HepG2 (cell line): ENCODE data around the gene PACS1.

Experiments used
- ARNTL ChIP-seq: sonication (generic); formaldehyde crosslinking; IDR thresholded peaks from 2 replicates; pipeline ENCODE4 v1.4.0; 2020; ENCODE audit warnings: mild to moderate bottlenecking, missing genetic modification reagents
- CTCF ChIP-seq: sonication (generic); formaldehyde crosslinking; IDR thresholded peaks from 2 replicates; pipeline ENCODE4 v1.5.0; 2020; ENCODE audit warnings: mild to moderate bottlenecking, missing genetic modification reagents, moderate library complexity
- DNMT1 ChIP-seq: sonication (generic); formaldehyde crosslinking; IDR thresholded peaks from 2 replicates; pipeline ENCODE4 v1.5.1; 2020; ENCODE audit warnings: mild to moderate bottlenecking, missing genetic modification reagents
- KAT7 ChIP-seq: IDR thresholded peaks from 2 replicates; pipeline ENCODE4 v1.6.1; 2018; ENCODE audit warnings: borderline replicate concordance, missing compliant biosample characterization
- SMAD3 ChIP-seq: sonication (generic); formaldehyde crosslinking; IDR thresholded peaks from 2 replicates; pipeline ENCODE4 v1.4.0; 2020; ENCODE audit warnings: missing genetic modification reagents
- SMC3 ChIP-seq: IDR thresholded peaks from 2 replicates; pipeline ENCODE4 v1.6.1; 2011; ENCODE audit warnings: low read length, improper control_type of control experiment
- TAF15 ChIP-seq: fragments of 200-400 bp; formaldehyde crosslinking; IDR thresholded peaks from one replicate; pipeline ENCODE4 v1.6.1; 2018; ENCODE audit warnings: mild to moderate bottlenecking, low read depth, low read length; ENCODE audit not compliant: poor library complexity, severe bottlenecking
- XRCC5 ChIP-seq: fragments of 200-400 bp; formaldehyde crosslinking; optimal IDR thresholded peaks from 2 replicates; pipeline ENCODE3; 2017; ENCODE audit warnings: mild to moderate bottlenecking, low read length
- ZBTB3 ChIP-seq: sonication (generic); formaldehyde crosslinking; IDR thresholded peaks from 2 replicates; pipeline ENCODE4 v1.4.0; 2020; ENCODE audit warnings: low read depth, mild to moderate bottlenecking, moderate library complexity, missing genetic modification reagents, borderline replicate concordance
- ZNF3 ChIP-seq: IDR thresholded peaks from 2 replicates; pipeline ENCODE4 v1.7.0; 2017; ENCODE audit warnings: inconsistent platforms
- ZNF530 ChIP-seq: sonication (generic); formaldehyde crosslinking; IDR thresholded peaks from 2 replicates; pipeline ENCODE4 v1.5.0; 2020; ENCODE audit warnings: low read depth, mild to moderate bottlenecking, missing genetic modification reagents
- ZNF704 ChIP-seq: sonication (generic); formaldehyde crosslinking; IDR thresholded peaks from 2 replicates; pipeline ENCODE4 v1.8.1; 2023; ENCODE audit warnings: mild to moderate bottlenecking, inconsistent platforms, moderate library complexity, missing genetic modification reagents, borderline replicate concordance
- TF ChIP-seq, protein P1 (sequence below): sonication (generic); formaldehyde crosslinking; IDR thresholded peaks from 2 replicates; pipeline ENCODE4 v1.4.0; 2020; ENCODE audit warnings: mild to moderate bottlenecking, low read depth, missing genetic modification reagents

DNA sequence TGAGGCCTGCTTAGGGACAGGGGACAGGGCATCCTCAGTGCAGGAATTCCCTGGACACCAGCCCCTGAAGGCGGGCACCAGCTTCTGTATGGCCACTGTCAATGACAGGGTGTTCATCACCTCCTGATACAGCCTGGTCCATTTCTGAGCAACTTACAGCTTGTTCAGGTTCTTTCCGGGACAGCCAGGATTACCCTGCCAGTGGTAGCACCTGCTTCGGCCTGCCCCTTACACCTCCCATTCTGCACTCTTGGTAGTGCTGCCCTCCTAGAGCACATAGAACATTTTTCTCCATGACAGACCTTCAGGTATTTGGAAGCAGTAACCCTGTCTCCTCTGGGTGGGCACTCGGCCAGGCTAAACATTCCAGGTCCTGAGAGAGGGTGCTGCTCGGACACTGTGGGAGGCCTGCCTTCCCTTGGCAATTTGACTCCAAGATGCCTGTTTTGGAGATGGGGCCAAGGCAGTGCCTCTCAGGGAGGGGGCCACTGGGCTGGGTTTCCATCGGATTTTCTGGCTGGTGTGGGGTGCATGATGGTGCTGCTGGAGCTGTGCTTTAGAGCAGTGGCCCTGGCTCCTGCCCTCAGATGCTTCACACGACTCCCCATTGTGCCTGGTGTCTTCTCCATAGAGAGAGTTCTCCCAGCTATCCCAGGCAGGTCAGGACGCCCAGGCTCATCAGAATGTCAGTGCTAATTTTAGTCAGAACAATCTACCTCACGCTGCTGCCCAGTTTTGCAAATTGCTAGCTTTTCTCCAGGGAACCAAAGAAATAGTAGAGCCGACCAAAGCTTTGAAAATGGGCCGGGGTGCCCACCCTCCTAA, 22.3 kb upstream of the PACS1 start:
- no peak for TF ChIP-seq SMAD3 (CRISPR knock-in tag)
- TF ChIP-seq, protein P1, sequence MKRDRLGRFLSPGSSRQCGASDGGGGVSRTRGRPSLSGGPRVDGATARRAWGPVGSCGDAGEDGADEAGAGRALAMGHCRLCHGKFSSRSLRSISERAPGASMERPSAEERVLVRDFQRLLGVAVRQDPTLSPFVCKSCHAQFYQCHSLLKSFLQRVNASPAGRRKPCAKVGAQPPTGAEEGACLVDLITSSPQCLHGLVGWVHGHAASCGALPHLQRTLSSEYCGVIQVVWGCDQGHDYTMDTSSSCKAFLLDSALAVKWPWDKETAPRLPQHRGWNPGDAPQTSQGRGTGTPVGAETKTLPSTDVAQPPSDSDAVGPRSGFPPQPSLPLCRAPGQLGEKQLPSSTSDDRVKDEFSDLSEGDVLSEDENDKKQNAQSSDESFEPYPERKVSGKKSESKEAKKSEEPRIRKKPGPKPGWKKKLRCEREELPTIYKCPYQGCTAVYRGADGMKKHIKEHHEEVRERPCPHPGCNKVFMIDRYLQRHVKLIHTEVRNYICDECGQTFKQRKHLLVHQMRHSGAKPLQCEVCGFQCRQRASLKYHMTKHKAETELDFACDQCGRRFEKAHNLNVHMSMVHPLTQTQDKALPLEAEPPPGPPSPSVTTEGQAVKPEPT (CRISPR knock-in tag) = no peak
- TF ChIP-seq ZNF530 (CRISPR knock-in tag) = no peak
- TF ChIP-seq ZNF3 (CRISPR knock-in tag) = no peak
- no peak for TF ChIP-seq ZNF704 (CRISPR knock-in tag)
- TF ChIP-seq ZBTB3 (CRISPR knock-in tag) = no peak
- TF ChIP-seq CTCF = no peak
- no peak for TF ChIP-seq SMC3
- TF ChIP-seq TAF15 = no peak
- TF ChIP-seq KAT7 (CRISPR knock-in tag) = no peak
- TF ChIP-seq ARNTL = no peak
- TF ChIP-seq DNMT1 = no peak
- no peak for TF ChIP-seq XRCC5
